ENCODE data around the gene NR3C2. TPM values are rescaled to one million over a fixed set of nuclear protein-coding genes. Genes with fewer than 3 reads are reported as not detected.

Gene NR3C2
- total and polyA plus RNA-seq, 2 experiments from 2014 or later: 1.2 to 3.0 TPM

DNA sequence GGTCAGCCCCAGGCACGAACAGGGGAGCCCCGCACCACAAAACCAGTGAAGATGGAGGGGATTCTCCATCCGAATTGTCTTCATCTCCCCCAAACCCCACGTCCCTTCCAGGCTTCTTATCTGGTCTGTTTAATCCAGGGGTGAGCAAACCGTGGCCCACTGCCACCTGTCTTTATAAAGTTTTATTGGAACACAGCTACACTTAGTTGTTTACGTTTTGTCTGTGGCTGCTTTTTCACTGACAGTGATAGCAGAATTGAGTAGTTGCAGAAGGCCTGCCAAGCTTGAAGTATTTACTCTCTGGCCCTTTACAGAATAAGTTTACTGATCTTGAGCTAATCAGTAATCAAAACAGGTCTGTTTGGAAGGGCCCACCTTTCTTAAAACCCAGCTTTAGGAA, 386.4 kb downstream of the NR3C2 start (continued):
- TF ChIP-seq POLR2AphosphoS5 (IDR thresholded peaks at IDR 0.05; ENCODE audit: low read depth) (no peak), ZNF114 (CRISPR knock-in tag; IDR thresholded peaks at IDR 0.05) (no peak), EZH2 (IDR thresholded peaks at IDR 0.05; ENCODE audit: low read depth, unreplicated experiment) (no peak), CTCF (conservative IDR thresholded peaks at IDR 0.05; ENCODE audit: low read depth in 2 of 2) (no peak)
- TF ChIP-seq, protein P1, sequence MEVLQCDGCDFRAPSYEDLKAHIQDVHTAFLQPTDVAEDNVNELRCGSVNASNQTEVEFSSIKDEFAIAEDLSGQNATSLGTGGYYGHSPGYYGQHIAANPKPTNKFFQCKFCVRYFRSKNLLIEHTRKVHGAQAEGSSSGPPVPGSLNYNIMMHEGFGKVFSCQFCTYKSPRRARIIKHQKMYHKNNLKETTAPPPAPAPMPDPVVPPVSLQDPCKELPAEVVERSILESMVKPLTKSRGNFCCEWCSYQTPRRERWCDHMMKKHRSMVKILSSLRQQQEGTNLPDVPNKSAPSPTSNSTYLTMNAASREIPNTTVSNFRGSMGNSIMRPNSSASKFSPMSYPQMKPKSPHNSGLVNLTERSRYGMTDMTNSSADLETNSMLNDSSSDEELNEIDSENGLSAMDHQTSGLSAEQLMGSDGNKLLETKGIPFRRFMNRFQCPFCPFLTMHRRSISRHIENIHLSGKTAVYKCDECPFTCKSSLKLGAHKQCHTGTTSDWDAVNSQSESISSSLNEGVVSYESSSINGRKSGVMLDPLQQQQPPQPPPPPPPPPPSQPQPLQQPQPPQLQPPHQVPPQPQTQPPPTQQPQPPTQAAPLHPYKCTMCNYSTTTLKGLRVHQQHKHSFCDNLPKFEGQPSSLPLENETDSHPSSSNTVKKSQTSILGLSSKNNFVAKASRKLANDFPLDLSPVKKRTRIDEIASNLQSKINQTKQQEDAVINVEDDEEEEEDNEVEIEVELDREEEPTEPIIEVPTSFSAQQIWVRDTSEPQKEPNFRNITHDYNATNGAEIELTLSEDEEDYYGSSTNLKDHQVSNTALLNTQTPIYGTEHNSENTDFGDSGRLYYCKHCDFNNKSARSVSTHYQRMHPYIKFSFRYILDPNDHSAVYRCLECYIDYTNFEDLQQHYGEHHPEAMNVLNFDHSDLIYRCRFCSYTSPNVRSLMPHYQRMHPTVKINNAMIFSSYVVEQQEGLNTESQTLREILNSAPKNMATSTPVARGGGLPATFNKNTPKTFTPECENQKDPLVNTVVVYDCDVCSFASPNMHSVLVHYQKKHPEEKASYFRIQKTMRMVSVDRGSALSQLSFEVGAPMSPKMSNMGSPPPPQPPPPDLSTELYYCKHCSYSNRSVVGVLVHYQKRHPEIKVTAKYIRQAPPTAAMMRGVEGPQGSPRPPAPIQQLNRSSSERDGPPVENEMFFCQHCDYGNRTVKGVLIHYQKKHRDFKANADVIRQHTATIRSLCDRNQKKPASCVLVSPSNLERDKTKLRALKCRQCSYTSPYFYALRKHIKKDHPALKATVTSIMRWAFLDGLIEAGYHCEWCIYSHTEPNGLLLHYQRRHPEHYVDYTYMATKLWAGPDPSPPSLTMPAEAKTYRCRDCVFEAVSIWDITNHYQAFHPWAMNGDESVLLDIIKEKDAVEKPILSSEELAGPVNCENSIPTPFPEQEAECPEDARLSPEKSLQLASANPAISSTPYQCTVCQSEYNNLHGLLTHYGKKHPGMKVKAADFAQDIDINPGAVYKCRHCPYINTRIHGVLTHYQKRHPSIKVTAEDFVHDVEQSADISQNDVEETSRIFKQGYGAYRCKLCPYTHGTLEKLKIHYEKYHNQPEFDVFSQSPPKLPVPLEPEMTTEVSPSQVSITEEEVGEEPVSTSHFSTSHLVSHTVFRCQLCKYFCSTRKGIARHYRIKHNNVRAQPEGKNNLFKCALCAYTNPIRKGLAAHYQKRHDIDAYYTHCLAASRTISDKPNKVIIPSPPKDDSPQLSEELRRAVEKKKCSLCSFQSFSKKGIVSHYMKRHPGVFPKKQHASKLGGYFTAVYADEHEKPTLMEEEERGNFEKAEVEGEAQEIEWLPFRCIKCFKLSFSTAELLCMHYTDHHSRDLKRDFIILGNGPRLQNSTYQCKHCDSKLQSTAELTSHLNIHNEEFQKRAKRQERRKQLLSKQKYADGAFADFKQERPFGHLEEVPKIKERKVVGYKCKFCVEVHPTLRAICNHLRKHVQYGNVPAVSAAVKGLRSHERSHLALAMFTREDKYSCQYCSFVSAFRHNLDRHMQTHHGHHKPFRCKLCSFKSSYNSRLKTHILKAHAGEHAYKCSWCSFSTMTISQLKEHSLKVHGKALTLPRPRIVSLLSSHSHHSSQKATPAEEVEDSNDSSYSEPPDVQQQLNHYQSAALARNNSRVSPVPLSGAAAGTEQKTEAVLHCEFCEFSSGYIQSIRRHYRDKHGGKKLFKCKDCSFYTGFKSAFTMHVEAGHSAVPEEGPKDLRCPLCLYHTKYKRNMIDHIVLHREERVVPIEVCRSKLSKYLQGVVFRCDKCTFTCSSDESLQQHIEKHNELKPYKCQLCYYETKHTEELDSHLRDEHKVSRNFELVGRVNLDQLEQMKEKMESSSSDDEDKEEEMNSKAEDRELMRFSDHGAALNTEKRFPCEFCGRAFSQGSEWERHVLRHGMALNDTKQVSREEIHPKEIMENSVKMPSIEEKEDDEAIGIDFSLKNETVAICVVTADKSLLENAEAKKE (CRISPR knock-in tag; IDR thresholded peaks at IDR 0.05): no peak

GRCh38 chr4:148054275-148054674, 387.9 kb downstream of the NR3C2 start:
- peaks cover 19% of the 10 kb centered on the region for H3K4me1 ChIP-seq (ENCODE audit: insufficient read depth)
- H3K4me2 ChIP-seq: no peak overlapping the region
- H4K20me1 ChIP-seq (replicated peaks; ENCODE audit: insufficient read depth): no peaks in the 10 kb centered on the region
- no peaks in the 10 kb centered on the region for H3K9me2 ChIP-seq (ENCODE audit: insufficient read depth)
- H3K36me3 ChIP-seq (ENCODE audit: insufficient read depth): no peaks in the 10 kb centered on the region
- H3K79me2 ChIP-seq (replicated peaks; ENCODE audit: insufficient read depth): no peaks in the 10 kb centered on the region
- Mint-ChIP-seq H3K4me1 (peaks cover 34% of the 10 kb centered on the region), H3K36me3 (ENCODE audit: low read depth) (no peaks in the 10 kb centered on the region), H3K4me3 (no peak overlapping the region), H3K9me3 (no peaks in the 10 kb centered on the region), H3K27ac (no peak overlapping the region), H3K27me3 (ENCODE audit: insufficient read depth, low read depth, poor library complexity) (no peaks in the 10 kb centered on the region)
- DNase-seq (ENCODE audit: low spot score): no peak
- TF ChIP-seq JUNB (IDR thresholded peaks at IDR 0.05; ENCODE audit: unreplicated experiment) (no peak), ZNF331 (CRISPR knock-in tag; IDR thresholded peaks at IDR 0.05; ENCODE audit: low read depth) (no peak), CTCF (conservative IDR thresholded peaks at IDR 0.05; ENCODE audit: low read depth in 2 of 2) (peak in 1 of 2 experiments; percentile 12; a peak in 1 of 4 replicates), EZH2 (IDR thresholded peaks at IDR 0.05; ENCODE audit: low read depth, unreplicated experiment) (no peak)
- no peak overlapping the region for H2AFZ ChIP-seq
- H3K27ac ChIP-seq (ENCODE audit: low read depth): no peak overlapping the region
- H3F3A ChIP-seq (replicated peaks; ENCODE audit: low read depth): no peaks in the 10 kb centered on the region
- no peak overlapping the region for H3K4me3 ChIP-seq
- H3K27me3 ChIP-seq (ENCODE audit: insufficient read depth): no peaks in the 10 kb centered on the region
- ATAC-seq: no peak
